ENCODE data around the gene EIF3J.

The EIF3J gene

DNA sequence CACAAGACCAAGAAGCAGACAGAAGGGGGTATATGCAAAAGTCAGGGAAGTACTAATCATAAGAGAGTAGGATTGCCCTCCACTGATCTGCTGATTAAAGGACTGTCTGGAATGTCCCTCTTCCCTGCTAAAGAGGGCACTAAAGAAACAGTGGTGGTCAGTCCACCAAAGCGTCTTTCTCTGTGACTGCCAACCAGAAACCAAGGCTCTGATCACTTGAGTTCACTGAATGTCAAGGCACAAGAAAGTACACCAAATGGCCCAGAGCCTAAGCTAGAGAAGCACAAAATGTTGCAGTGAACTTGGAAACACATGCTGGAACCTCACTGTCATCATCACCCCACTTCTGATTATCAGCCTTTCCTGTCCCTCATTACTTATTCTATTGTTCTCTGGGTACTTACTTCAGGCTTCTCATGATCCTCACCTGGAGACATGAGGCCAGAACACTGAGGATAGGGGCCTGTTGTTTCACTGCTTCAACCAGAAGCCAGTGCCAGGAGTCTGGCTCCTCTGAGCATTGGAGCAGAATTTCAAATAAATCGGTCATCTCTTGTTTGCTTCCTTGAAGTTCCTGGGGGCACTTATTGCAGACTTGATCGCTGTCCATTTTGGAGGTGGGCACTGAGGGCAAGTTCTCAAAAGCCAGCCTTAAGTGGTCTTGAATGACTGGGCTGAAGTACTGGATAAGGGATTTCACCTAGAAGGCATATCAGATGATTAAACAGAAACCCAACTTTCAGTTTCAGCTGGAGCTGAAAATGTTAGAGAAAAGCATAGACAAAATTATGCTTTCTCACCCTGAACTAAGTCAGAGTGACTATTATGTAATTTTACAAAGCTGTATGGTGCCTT, 58.9 kb downstream of the EIF3J start:
- DNase-seq, result no peak

DNA sequence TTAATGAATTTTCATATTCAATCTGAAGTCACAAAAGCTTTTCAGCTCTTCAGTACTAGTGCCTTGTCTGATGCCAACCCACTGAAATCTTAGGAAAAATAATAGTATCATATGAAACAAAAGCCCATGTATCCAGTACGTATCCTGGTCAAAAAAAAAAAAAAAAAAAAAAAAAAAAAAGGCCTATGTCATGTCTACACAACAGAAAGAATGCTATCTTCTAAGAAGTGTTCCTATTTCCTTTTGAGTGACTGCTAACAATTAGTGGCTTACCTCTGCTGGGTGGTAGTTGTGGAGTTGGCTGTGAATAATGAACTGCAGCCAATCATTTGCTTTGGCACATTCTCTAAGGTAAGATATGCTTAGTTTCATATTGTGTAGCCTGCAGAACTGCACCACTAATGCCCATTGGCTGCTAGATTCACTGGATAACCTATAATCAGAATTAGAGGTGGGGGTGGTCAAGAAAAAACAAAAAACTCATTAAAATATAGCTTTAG, 59.6 kb downstream of the EIF3J start:
- DNase-seq, result no peak

DNA sequence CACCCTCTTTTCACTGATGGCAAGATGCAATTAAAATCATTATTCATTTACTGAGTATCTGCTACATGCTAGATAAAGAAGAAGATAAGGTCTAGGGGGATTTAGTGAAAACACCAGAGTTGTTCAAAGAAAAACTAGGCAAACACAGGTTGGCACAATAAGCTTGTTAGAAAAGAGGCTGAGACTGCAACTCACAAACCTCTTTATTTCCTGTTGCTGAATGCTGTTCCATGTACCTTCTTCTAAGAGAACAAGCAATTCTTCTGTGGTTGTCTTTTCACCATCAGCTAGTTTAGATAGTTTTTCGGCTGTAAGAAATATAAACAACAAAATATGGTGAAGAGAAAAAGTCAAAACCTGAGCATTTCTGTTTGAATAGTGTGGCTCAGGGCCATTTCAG, 61.1 kb downstream of the EIF3J start:
- DNase-seq, result no peak

DNA sequence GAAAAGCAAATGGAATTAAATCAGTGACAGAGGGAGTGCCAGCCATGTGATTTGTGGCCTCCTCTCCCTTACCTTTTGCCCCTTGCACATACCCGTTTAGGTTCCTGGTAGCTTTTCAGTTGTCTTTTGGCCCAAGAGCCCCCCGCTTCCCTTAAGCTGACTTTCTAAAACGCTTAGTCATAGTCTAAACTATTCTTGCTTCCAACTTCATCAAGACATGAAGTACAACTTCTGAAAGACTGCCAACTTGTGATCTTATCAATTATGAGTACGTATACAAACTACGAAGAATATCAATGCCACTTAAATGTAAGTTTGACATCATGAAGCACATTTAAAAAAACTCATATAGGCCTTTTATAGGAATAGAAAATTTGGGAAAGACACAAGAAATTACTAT, 61.9 kb downstream of the EIF3J start:
- DNase-seq, result no peak

DNA sequence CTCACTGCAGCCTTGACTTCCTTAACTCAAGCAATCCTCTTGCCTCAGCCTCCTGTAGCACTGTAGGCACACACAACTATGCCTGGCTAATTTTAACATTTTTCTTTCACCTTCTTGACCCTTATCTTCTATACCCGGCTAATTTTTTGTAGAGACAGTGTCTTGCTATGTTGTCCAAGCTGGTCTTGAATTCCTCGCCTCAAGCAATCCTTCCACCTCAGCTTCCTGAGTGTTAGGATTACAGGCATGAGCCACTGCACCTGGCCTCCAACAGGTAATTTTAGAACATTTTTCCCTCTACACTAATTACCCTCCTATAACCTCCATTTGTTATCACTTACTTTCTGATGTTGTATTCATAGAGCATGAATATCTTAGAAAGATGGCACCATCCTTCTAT, 66.2 kb downstream of the EIF3J start:
- DNase-seq, result no peak

DNA sequence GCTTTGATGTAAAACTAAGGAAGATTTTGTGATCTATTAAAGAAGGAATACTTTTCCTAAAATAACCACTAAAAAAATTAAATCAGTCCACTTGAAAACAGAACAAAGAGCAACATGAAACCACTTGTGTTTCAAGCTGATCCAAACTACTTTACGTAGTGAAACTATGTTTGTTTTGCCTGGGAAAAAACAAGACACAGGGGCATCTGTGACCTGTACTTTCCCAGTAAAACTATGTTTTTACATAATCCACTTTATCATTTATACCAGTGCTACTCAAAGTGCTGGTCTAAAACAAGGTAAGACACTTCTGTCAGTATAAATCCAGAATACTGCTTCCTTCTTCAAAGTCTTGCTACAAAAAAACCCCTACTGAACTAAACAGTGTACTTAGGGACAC, 69.8 kb downstream of the EIF3J start:
- no peak for DNase-seq
